ENCODE data around the gene REC8.

Gene REC8

GRCh38 chr14:24171422-24172260 lies at the start of gene REC8:
Gene REC8, plus strand, starts transcription at chr14:24172080. Its CDS starts 473 bp downstream, at chr14:24172553.
- peak; percentile 100 for DNase-seq (ENCODE audit: low read depth)

GRCh38 chr14:24122416-24122815 lies 49.5 kb upstream of the REC8 start:
- no peak for DNase-seq (ENCODE audit: low read depth)

- DNase-seq (ENCODE audit: low read depth) = no peak
These were observed 49.0 kb upstream of the REC8 start for GRCh38 chr14:24122898-24123297.

GRCh38 chr14:24123424-24124417 lies 48.2 kb upstream of the REC8 start:
- no peak for DNase-seq (ENCODE audit: low read depth)

GRCh38 chr14:24126939-24127338 lies 44.9 kb upstream of the REC8 start:
- DNase-seq (ENCODE audit: low read depth) = no peak

GRCh38 chr14:24127673-24128072 lies 44.2 kb upstream of the REC8 start:
- no peak for DNase-seq (ENCODE audit: low read depth)

- no peak for DNase-seq (ENCODE audit: low read depth)
These were observed 42.4 kb upstream of the REC8 start for GRCh38 chr14:24129410-24129998.

- no peak for DNase-seq (ENCODE audit: low read depth)
These were observed 41.5 kb upstream of the REC8 start, which contains the start of gene FITM1 for GRCh38 chr14:24130380-24130716. Gene FITM1, plus strand, starts transcription at chr14:24130659. Its CDS starts 905 bp downstream, at chr14:24131564.

GRCh38 chr14:24130717-24131548 lies 40.9 kb upstream of the REC8 start:
- no peak for DNase-seq (ENCODE audit: low read depth)

GRCh38 chr14:24131549-24131966 lies 40.3 kb upstream of the REC8 start:
- DNase-seq (ENCODE audit: low read depth) = no peak

GRCh38 chr14:24132061-24132685 lies 39.7 kb upstream of the REC8 start:
- DNase-seq (ENCODE audit: low read depth) = no peak

GRCh38 chr14:24132976-24133375 lies 38.9 kb upstream of the REC8 start:
- DNase-seq (ENCODE audit: low read depth) = no peak

GRCh38 chr14:24133735-24134134 lies 38.1 kb upstream of the REC8 start:
- no peak for DNase-seq (ENCODE audit: low read depth)

GRCh38 chr14:24135584-24135833 lies 36.4 kb upstream of the REC8 start:
- no peak for DNase-seq (ENCODE audit: low read depth)

- DNase-seq (ENCODE audit: low read depth) = peak; percentile 90
These were observed 35.8 kb upstream of the REC8 start, which contains the start of gene PSME1 for GRCh38 chr14:24135834-24136683. Gene PSME1, plus strand, starts transcription at chr14:24136194. Its CDS starts 69 bp downstream, at chr14:24136263.

GRCh38 chr14:24136684-24137528 lies 35.0 kb upstream of the REC8 start:
- DNase-seq (ENCODE audit: low read depth) = no peak

- DNase-seq (ENCODE audit: low read depth) = no peak
These were observed 34.1 kb upstream of the REC8 start for GRCh38 chr14:24137529-24138395.
